ENCODE data around the gene OR9G4. TPM values are rescaled to one million over a fixed set of nuclear protein-coding genes. Genes with fewer than 3 reads are reported as not detected.

Gene OR9G4
- total and polyA plus RNA-seq, 2 donors from 2014 or later = not detected

- Histone ChIP-seq H3K9me3 (ENCODE audit: control insufficient read depth in 2 of 3, insufficient read depth in 1 of 3, low read length in 3 of 3) (no peaks in the 10 kb centered on the region), H3K4me3 (ENCODE audit: low read length in 3 of 3) (no peak overlapping the region), H3K4me1 (ENCODE audit: control insufficient read depth in 2 of 3, insufficient read depth in 2 of 3, low read depth in 1 of 3, low read length in 3 of 3) (no peaks in the 10 kb centered on the region), H3K36me3 (ENCODE audit: control insufficient read depth in 2 of 3, insufficient read depth in 3 of 3, low read length in 3 of 3) (no peaks in the 10 kb centered on the region), H3K9ac (ENCODE audit: low read length in 3 of 3) (no peak overlapping the region), H3K27ac (ENCODE audit: low read depth in 2 of 2, low read length in 2 of 2) (no peak overlapping the region), H3K27me3 (ENCODE audit: control insufficient read depth, insufficient read depth, low read length) (no peaks in the 10 kb centered on the region)
- DNase-seq (peak in 2 of 5 donors; percentile 1), FAIRE-seq (no peak)
- no peak for TF ChIP-seq CTCF (IDR thresholded peaks at IDR 0.05; ENCODE audit: borderline replicate concordance, extremely low read depth, insufficient read depth)
- intact Hi-C loops (cut with DNase I) = no loop called here
These were observed 28.3 kb upstream of the OR9G4 start for GRCh38 chr11:56776809-56777208.

- no peak for TF ChIP-seq CTCF (IDR thresholded peaks at IDR 0.05; ENCODE audit: borderline replicate concordance, extremely low read depth, insufficient read depth)
- Histone ChIP-seq H3K9ac (ENCODE audit: low read length in 3 of 3) (no peak overlapping the region), H3K9me3 (ENCODE audit: control insufficient read depth in 2 of 3, insufficient read depth in 1 of 3, low read length in 3 of 3) (no peaks in the 10 kb centered on the region), H3K4me3 (ENCODE audit: low read length in 3 of 3) (no peak overlapping the region), H3K4me1 (ENCODE audit: control insufficient read depth in 2 of 3, insufficient read depth in 2 of 3, low read depth in 1 of 3, low read length in 3 of 3) (no peaks in the 10 kb centered on the region), H3K27me3 (ENCODE audit: control insufficient read depth, insufficient read depth, low read length) (no peaks in the 10 kb centered on the region), H3K27ac (ENCODE audit: low read depth in 2 of 2, low read length in 2 of 2) (no peak overlapping the region), H3K36me3 (ENCODE audit: control insufficient read depth in 2 of 3, insufficient read depth in 3 of 3, low read length in 3 of 3) (no peaks in the 10 kb centered on the region)
- FAIRE-seq (no peak), DNase-seq (no peak)
- intact Hi-C loops (cut with DNase I) = no loop called here
These were observed 16.5 kb upstream of the OR9G4 start for GRCh38 chr11:56764976-56765375.

- intact Hi-C loops (cut with DNase I) = no loop called here
These were observed 3.0 kb upstream of the OR9G4 start for GRCh38 chr11:56751480-56751879.

More at GRCh38 chr11:56751480-56751879, 3.0 kb upstream of the OR9G4 start:
- FAIRE-seq (no peak), DNase-seq (no peak)
- no peak for TF ChIP-seq CTCF (IDR thresholded peaks at IDR 0.05; ENCODE audit: borderline replicate concordance, extremely low read depth, insufficient read depth)
- Histone ChIP-seq H3K27me3 (ENCODE audit: control insufficient read depth, insufficient read depth, low read length) (no peaks in the 10 kb centered on the region), H3K9ac (ENCODE audit: low read length in 3 of 3) (no peak overlapping the region), H3K9me3 (ENCODE audit: control insufficient read depth in 2 of 3, insufficient read depth in 1 of 3, low read length in 3 of 3) (no peaks in the 10 kb centered on the region), H3K4me3 (ENCODE audit: low read length in 3 of 3) (no peak overlapping the region), H3K27ac (ENCODE audit: low read depth in 2 of 2, low read length in 2 of 2) (no peak overlapping the region), H3K36me3 (ENCODE audit: control insufficient read depth in 2 of 3, insufficient read depth in 3 of 3, low read length in 3 of 3) (no peaks in the 10 kb centered on the region), H3K4me1 (ENCODE audit: control insufficient read depth in 2 of 3, insufficient read depth in 2 of 3, low read depth in 1 of 3, low read length in 3 of 3) (no peaks in the 10 kb centered on the region)

Measured in kidney (tissue), 14 donors.